ENCODE measurements around the gene SGIP1. TPM values are rescaled to one million over a fixed set of nuclear protein-coding genes. Genes with fewer than 3 reads are reported as not detected.

The SGIP1 gene
- total RNA-seq, 2 donors from 2014 or later = 0.07 TPM; not detected in 1

- Mint-ChIP-seq H3K4me3 (no peak overlapping the region), H3K36me3 (ENCODE audit: low read depth) (peaks cover 2% of the 10 kb centered on the region), H3K27ac (no peak overlapping the region), H3K4me1 (peaks cover 6% of the 10 kb centered on the region), H3K27me3 (peaks cover 30% of the 10 kb centered on the region)
- DNase-seq = no peak
- no peaks in the 10 kb centered on the region for H3K9me3 ChIP-seq (ENCODE audit: control insufficient read depth, low read length, poor library complexity, severe bottlenecking)
- no peak for ATAC-seq
These were observed 156.9 kb downstream of the SGIP1 start for GRCh38 chr1:66690666-66691381.

- ATAC-seq (no peak), DNase-seq (no peak)
- Mint-ChIP-seq H3K4me3 (no peak overlapping the region), H3K27ac (no peak overlapping the region), H3K27me3 (peaks cover 22% of the 10 kb centered on the region), H3K36me3 (ENCODE audit: low read depth) (peaks cover 2% of the 10 kb centered on the region), H3K4me1 (peaks cover 3% of the 10 kb centered on the region)
- H3K9me3 ChIP-seq (ENCODE audit: control insufficient read depth, low read length, poor library complexity, severe bottlenecking) = no peaks in the 10 kb centered on the region
These were observed 158.7 kb downstream of the SGIP1 start for GRCh38 chr1:66692681-66693080.

GRCh38 chr1:66693856-66694255 is 159.9 kb downstream of the SGIP1 start:
- ATAC-seq (no peak), DNase-seq (no peak)
- no peak overlapping the region for H3K4me3 Mint-ChIP-seq
- H3K27me3 Mint-ChIP-seq = peaks cover 24% of the 10 kb centered on the region
- no peak overlapping the region for H3K27ac Mint-ChIP-seq
- no peaks in the 10 kb centered on the region for H3K9me3 ChIP-seq (ENCODE audit: control insufficient read depth, low read length, poor library complexity, severe bottlenecking)
- peaks cover 2% of the 10 kb centered on the region for H3K36me3 Mint-ChIP-seq (ENCODE audit: low read depth)
- peaks cover 3% of the 10 kb centered on the region for H3K4me1 Mint-ChIP-seq

GRCh38 chr1:66695116-66695515 is 161.2 kb downstream of the SGIP1 start:
- no peak overlapping the region for H3K27ac Mint-ChIP-seq
- H3K4me1 Mint-ChIP-seq = peaks cover 3% of the 10 kb centered on the region
- peaks cover 24% of the 10 kb centered on the region for H3K27me3 Mint-ChIP-seq
- no peak for ATAC-seq
- peaks cover 2% of the 10 kb centered on the region for H3K36me3 Mint-ChIP-seq (ENCODE audit: low read depth)
- no peaks in the 10 kb centered on the region for H3K9me3 ChIP-seq (ENCODE audit: control insufficient read depth, low read length, poor library complexity, severe bottlenecking)
- no peak for DNase-seq
- peak overlapping the region; percentile 0 for H3K4me3 Mint-ChIP-seq

GRCh38 chr1:66696771-66697170 is 162.8 kb downstream of the SGIP1 start:
- DNase-seq = no peak
- Mint-ChIP-seq H3K4me1 (peaks cover 3% of the 10 kb centered on the region), H3K36me3 (ENCODE audit: low read depth) (no peaks in the 10 kb centered on the region), H3K27ac (no peak overlapping the region), H3K27me3 (peaks cover 32% of the 10 kb centered on the region), H3K4me3 (no peak overlapping the region)
- ATAC-seq = no peak
- H3K9me3 ChIP-seq (ENCODE audit: control insufficient read depth, low read length, poor library complexity, severe bottlenecking) = no peaks in the 10 kb centered on the region

GRCh38 chr1:66699213-66699612 is 165.3 kb downstream of the SGIP1 start:
- H3K9me3 ChIP-seq (ENCODE audit: control insufficient read depth, low read length, poor library complexity, severe bottlenecking) = no peaks in the 10 kb centered on the region
- Mint-ChIP-seq H3K36me3 (ENCODE audit: low read depth) (no peaks in the 10 kb centered on the region), H3K27ac (no peak overlapping the region), H3K27me3 (peaks cover 30% of the 10 kb centered on the region), H3K4me1 (peaks cover 3% of the 10 kb centered on the region), H3K4me3 (no peak overlapping the region)
- no peak for ATAC-seq
- no peak for DNase-seq

- ATAC-seq (no peak), DNase-seq (no peak)
- H3K27ac Mint-ChIP-seq = no peak overlapping the region
- peaks cover 45% of the 10 kb centered on the region for H3K27me3 Mint-ChIP-seq
- no peaks in the 10 kb centered on the region for H3K9me3 ChIP-seq (ENCODE audit: control insufficient read depth, low read length, poor library complexity, severe bottlenecking)
- H3K36me3 Mint-ChIP-seq (ENCODE audit: low read depth) = no peaks in the 10 kb centered on the region
- H3K4me1 Mint-ChIP-seq = no peaks in the 10 kb centered on the region
- H3K4me3 Mint-ChIP-seq = no peak overlapping the region
These were observed 170.4 kb downstream of the SGIP1 start for GRCh38 chr1:66704177-66704875.

- H3K4me1 Mint-ChIP-seq = no peaks in the 10 kb centered on the region
- no peak overlapping the region for H3K27ac Mint-ChIP-seq
- no peak overlapping the region for H3K4me3 Mint-ChIP-seq
- ATAC-seq = no peak
- H3K36me3 Mint-ChIP-seq (ENCODE audit: low read depth) = no peaks in the 10 kb centered on the region
- H3K27me3 Mint-ChIP-seq = peaks cover 46% of the 10 kb centered on the region
- DNase-seq = no peak
- no peaks in the 10 kb centered on the region for H3K9me3 ChIP-seq (ENCODE audit: control insufficient read depth, low read length, poor library complexity, severe bottlenecking)
These were observed 171.2 kb downstream of the SGIP1 start for GRCh38 chr1:66705110-66705509.

GRCh38 chr1:66711420-66711819 is 177.5 kb downstream of the SGIP1 start:
- H3K36me3 Mint-ChIP-seq (ENCODE audit: low read depth) = no peaks in the 10 kb centered on the region
- no peaks in the 10 kb centered on the region for H3K9me3 ChIP-seq (ENCODE audit: control insufficient read depth, low read length, poor library complexity, severe bottlenecking)
- no peak overlapping the region for H3K27ac Mint-ChIP-seq
- peaks cover 40% of the 10 kb centered on the region for H3K27me3 Mint-ChIP-seq
- DNase-seq = no peak
- H3K4me3 Mint-ChIP-seq = no peak overlapping the region
- no peak for ATAC-seq
- H3K4me1 Mint-ChIP-seq = no peaks in the 10 kb centered on the region

- no peaks in the 10 kb centered on the region for H3K4me1 Mint-ChIP-seq
- H3K27ac Mint-ChIP-seq = no peak overlapping the region
- no peak for DNase-seq
- no peaks in the 10 kb centered on the region for H3K9me3 ChIP-seq (ENCODE audit: control insufficient read depth, low read length, poor library complexity, severe bottlenecking)
- H3K27me3 Mint-ChIP-seq = peaks cover 38% of the 10 kb centered on the region
- no peak overlapping the region for H3K4me3 Mint-ChIP-seq
- no peaks in the 10 kb centered on the region for H3K36me3 Mint-ChIP-seq (ENCODE audit: low read depth)
- no peak for ATAC-seq
These were observed 178.9 kb downstream of the SGIP1 start for GRCh38 chr1:66712839-66713238.

- no peak overlapping the region for H3K27ac Mint-ChIP-seq
- H3K36me3 Mint-ChIP-seq (ENCODE audit: low read depth) = peaks cover 6% of the 10 kb centered on the region
- no peaks in the 10 kb centered on the region for H3K9me3 ChIP-seq (ENCODE audit: control insufficient read depth, low read length, poor library complexity, severe bottlenecking)
- ATAC-seq = no peak
- H3K27me3 Mint-ChIP-seq = peaks cover 33% of the 10 kb centered on the region
- DNase-seq = no peak
- peaks cover 11% of the 10 kb centered on the region for H3K4me1 Mint-ChIP-seq
- H3K4me3 Mint-ChIP-seq = no peak overlapping the region
These were observed 190.0 kb downstream of the SGIP1 start for GRCh38 chr1:66723985-66724384.

GRCh38 chr1:66725885-66726665 is 192.1 kb downstream of the SGIP1 start:
- H3K4me1 Mint-ChIP-seq = peaks cover 16% of the 10 kb centered on the region
- peak overlapping the region; percentile 21 for H3K27ac Mint-ChIP-seq
- DNase-seq (peak in 2 of 3 donors; percentile 22 to 36), ATAC-seq (peak; percentile 88)
- no peak overlapping the region for H3K4me3 Mint-ChIP-seq
- peaks cover 6% of the 10 kb centered on the region for H3K36me3 Mint-ChIP-seq (ENCODE audit: low read depth)
- H3K27me3 Mint-ChIP-seq = peaks cover 33% of the 10 kb centered on the region
- no peaks in the 10 kb centered on the region for H3K9me3 ChIP-seq (ENCODE audit: control insufficient read depth, low read length, poor library complexity, severe bottlenecking)

- no peaks in the 10 kb centered on the region for H3K9me3 ChIP-seq (ENCODE audit: control insufficient read depth, low read length, poor library complexity, severe bottlenecking)
- H3K36me3 Mint-ChIP-seq (ENCODE audit: low read depth) = no peaks in the 10 kb centered on the region
- peaks cover 21% of the 10 kb centered on the region for H3K4me1 Mint-ChIP-seq
- ATAC-seq = no peak
- no peak overlapping the region for H3K4me3 Mint-ChIP-seq
- H3K27me3 Mint-ChIP-seq = peaks cover 23% of the 10 kb centered on the region
- H3K27ac Mint-ChIP-seq = no peak overlapping the region
- DNase-seq = no peak
These were observed 194.1 kb downstream of the SGIP1 start for GRCh38 chr1:66728021-66728420.

All from T-helper 17 cell (primary cell).